ENCODE data around the gene WNT7A. TPM values are rescaled to one million over a fixed set of nuclear protein-coding genes. Genes with fewer than 3 reads are reported as not detected.
A peak's percentile ranks its signal among the peaks of the same experiment; 100 is the strongest.

The WNT7A gene
- total RNA-seq, 1 donor from 2014 or later, result not detected

GRCh38 chr3:13884851-13885703 lies 5.2 kb upstream of the WNT7A start:
- DNase-seq (ENCODE audit: low spot score), result peak; percentile 62
- Mint-ChIP-seq H3K4me3 (ENCODE audit: unreplicated experiment) (no peak overlapping the region), H3K9me3 (ENCODE audit: unreplicated experiment) (peaks cover 5% of the 10 kb centered on the region), H3K27me3 (ENCODE audit: unreplicated experiment) (peaks cover 24% of the 10 kb centered on the region), H3K36me3 (ENCODE audit: low read depth, unreplicated experiment) (peaks cover 8% of the 10 kb centered on the region), H3K27ac (ENCODE audit: unreplicated experiment) (no peak overlapping the region), H3K4me1 (ENCODE audit: unreplicated experiment) (peaks cover 3% of the 10 kb centered on the region)
- TF ChIP-seq CTCF (IDR thresholded peaks at IDR 0.05; ENCODE audit: unreplicated experiment), result peak; percentile 95

- H3K36me3 Mint-ChIP-seq (ENCODE audit: low read depth, unreplicated experiment), result peaks cover 8% of the 10 kb centered on the region
- peaks cover 21% of the 10 kb centered on the region for H3K27me3 Mint-ChIP-seq (ENCODE audit: unreplicated experiment)
Measured at GRCh38 chr3:13883681-13884080, 3.8 kb upstream of the WNT7A start.

GRCh38 chr3:13882876-13883275 lies 3.0 kb upstream of the WNT7A start:
- peaks cover 3% of the 10 kb centered on the region for H3K4me1 Mint-ChIP-seq (ENCODE audit: unreplicated experiment)
- H3K27me3 Mint-ChIP-seq (ENCODE audit: unreplicated experiment), result peaks cover 21% of the 10 kb centered on the region
- no peak for TF ChIP-seq CTCF (IDR thresholded peaks at IDR 0.05; ENCODE audit: unreplicated experiment)

More at GRCh38 chr3:13883681-13884080, 3.8 kb upstream of the WNT7A start:
- H3K4me1 Mint-ChIP-seq (ENCODE audit: unreplicated experiment), result peaks cover 3% of the 10 kb centered on the region
- no peak for TF ChIP-seq CTCF (IDR thresholded peaks at IDR 0.05; ENCODE audit: unreplicated experiment)
- H3K4me3 Mint-ChIP-seq (ENCODE audit: unreplicated experiment), result no peak overlapping the region
- H3K9me3 Mint-ChIP-seq (ENCODE audit: unreplicated experiment), result peaks cover 5% of the 10 kb centered on the region
- H3K27ac Mint-ChIP-seq (ENCODE audit: unreplicated experiment), result no peak overlapping the region
- no peak for DNase-seq (ENCODE audit: low spot score)

GRCh38 chr3:13881536-13882410 lies 1.9 kb upstream of the WNT7A start:
- Mint-ChIP-seq H3K27ac (ENCODE audit: unreplicated experiment) (no peak overlapping the region), H3K4me3 (ENCODE audit: unreplicated experiment) (peak overlapping the region; percentile 13)

More at GRCh38 chr3:13882876-13883275, 3.0 kb upstream of the WNT7A start:
- peaks cover 8% of the 10 kb centered on the region for H3K36me3 Mint-ChIP-seq (ENCODE audit: low read depth, unreplicated experiment)
- H3K4me3 Mint-ChIP-seq (ENCODE audit: unreplicated experiment), result no peak overlapping the region
- no peak overlapping the region for H3K27ac Mint-ChIP-seq (ENCODE audit: unreplicated experiment)
- peaks cover 5% of the 10 kb centered on the region for H3K9me3 Mint-ChIP-seq (ENCODE audit: unreplicated experiment)
- no peak for DNase-seq (ENCODE audit: low spot score)

More at GRCh38 chr3:13881536-13882410, 1.9 kb upstream of the WNT7A start:
- H3K36me3 Mint-ChIP-seq (ENCODE audit: low read depth, unreplicated experiment), result peaks cover 8% of the 10 kb centered on the region
- no peak for TF ChIP-seq CTCF (IDR thresholded peaks at IDR 0.05; ENCODE audit: unreplicated experiment)
- peaks cover 28% of the 10 kb centered on the region for H3K27me3 Mint-ChIP-seq (ENCODE audit: unreplicated experiment)
- peaks cover 3% of the 10 kb centered on the region for H3K4me1 Mint-ChIP-seq (ENCODE audit: unreplicated experiment)
- H3K9me3 Mint-ChIP-seq (ENCODE audit: unreplicated experiment), result peaks cover 5% of the 10 kb centered on the region
- no peak for DNase-seq (ENCODE audit: low spot score)

Measured in endothelial cell (in vitro differentiated cells).